Adrenal gland (tissue), 5 donors: Measurements from ENCODE around the gene TCEAL8.

ENCODE experiments used
- CTCF ChIP-seq, 6 experiments: fragments of 450-650 bp in 4 of 6; fragments of 200-600 bp in 2 of 6; sonication (generic) in 1 of 6; IDR thresholded peaks; 1 replicate in 5 of 6; 2 replicates in 1 of 6; pipeline versions ENCODE4 v1.5.1 to v1.8.0; 2016 to 2021; ENCODE audit warnings: antibody characterized with exemption in 6 of 6, mild to moderate bottlenecking in 2 of 6, moderate library complexity in 1 of 6
- POLR2A ChIP-seq, 2 donors: fragments of 450-650 bp; IDR thresholded peaks; one replicate each; pipeline ENCODE4 v1.6.1; 2017; ENCODE audit warnings: antibody characterized with exemption in 2 of 2, mild to moderate bottlenecking in 2 of 2, moderate library complexity in 1 of 2
- donor health status: DM: no; HTN: no; CAD: no.

GRCh38 chrX:103276581-103277002, 21.6 kb upstream of the TCEAL8 start, which contains the start of gene TCEAL5:
- TF ChIP-seq CTCF (IDR thresholded peaks at IDR 0.05) (no peak), POLR2A (IDR thresholded peaks at IDR 0.05) (no peak)
